Measurements from ENCODE around the gene ZCWPW1.

- no peak for TF ChIP-seq ZFP30 (CRISPR knock-in tag; IDR thresholded peaks at IDR 0.05)
- TF ChIP-seq CSDC2 (CRISPR knock-in tag; IDR thresholded peaks at IDR 0.05), result no peak
- no peak for TF ChIP-seq CREB5 (CRISPR knock-in tag; IDR thresholded peaks at IDR 0.05; ENCODE audit: low read depth)
- TF ChIP-seq ZNF565 (CRISPR knock-in tag; conservative IDR thresholded peaks at IDR 0.05; ENCODE audit: low read depth), result no peak
- no peak for TF ChIP-seq ZFP3 (CRISPR knock-in tag; IDR thresholded peaks at IDR 0.05)
- TF ChIP-seq PATZ1 (CRISPR knock-in tag; IDR thresholded peaks at IDR 0.05; ENCODE audit: borderline replicate concordance), result no peak
- TF ChIP-seq BACH2 (CRISPR knock-in tag; IDR thresholded peaks at IDR 0.05; ENCODE audit: borderline replicate concordance), result no peak
Observed at GRCh38 chr7:100384628-100385294, 43.7 kb downstream of the ZCWPW1 start.
